Activated CD4-positive, alpha-beta T cell treated with anti-CD3 and anti-CD28 coated beads for 4 hours (primary cell): ENCODE measurements around the gene ARHGAP31.
"Not testable (repeated sequence)": the region's sequence is repeated elsewhere in the genome, so short reads cannot be mapped to it uniquely, and the experiment has no call there.

ENCODE experiments used
- DNase-seq, 2 donors: peaks; one replicate each; pipeline ENCODE4 v3.0.0-alpha.2; 2020

The ARHGAP31 gene

DNA sequence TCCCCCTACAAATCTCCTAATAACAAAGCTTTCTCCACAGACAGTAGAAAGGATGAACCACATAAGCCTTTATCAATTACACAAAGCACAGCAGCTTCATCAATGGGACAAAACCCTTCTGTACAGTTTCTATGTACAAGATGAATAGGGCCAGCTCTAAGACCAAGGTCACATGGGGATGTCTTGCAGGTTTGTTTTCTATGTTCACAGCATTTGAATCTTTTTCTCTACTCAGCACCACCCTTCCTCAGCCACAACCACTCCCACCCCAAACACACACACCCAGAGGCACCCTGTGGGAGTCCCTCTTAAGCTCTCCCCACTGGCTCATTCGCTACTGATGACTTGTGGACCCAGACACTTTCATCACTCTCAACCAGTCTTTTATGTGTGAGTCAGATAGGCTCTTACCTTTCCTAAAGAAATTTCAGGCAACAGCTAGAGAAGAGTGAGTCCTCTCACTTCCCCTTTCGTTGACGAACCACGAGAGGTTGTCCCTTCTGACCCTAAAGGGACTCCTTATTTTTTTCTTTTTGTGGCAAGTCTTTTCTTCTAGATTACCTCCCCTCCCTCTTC lies 57.9 kb downstream of the ARHGAP31 start:
- DNase-seq: peak; percentile 65 to 68

DNA sequence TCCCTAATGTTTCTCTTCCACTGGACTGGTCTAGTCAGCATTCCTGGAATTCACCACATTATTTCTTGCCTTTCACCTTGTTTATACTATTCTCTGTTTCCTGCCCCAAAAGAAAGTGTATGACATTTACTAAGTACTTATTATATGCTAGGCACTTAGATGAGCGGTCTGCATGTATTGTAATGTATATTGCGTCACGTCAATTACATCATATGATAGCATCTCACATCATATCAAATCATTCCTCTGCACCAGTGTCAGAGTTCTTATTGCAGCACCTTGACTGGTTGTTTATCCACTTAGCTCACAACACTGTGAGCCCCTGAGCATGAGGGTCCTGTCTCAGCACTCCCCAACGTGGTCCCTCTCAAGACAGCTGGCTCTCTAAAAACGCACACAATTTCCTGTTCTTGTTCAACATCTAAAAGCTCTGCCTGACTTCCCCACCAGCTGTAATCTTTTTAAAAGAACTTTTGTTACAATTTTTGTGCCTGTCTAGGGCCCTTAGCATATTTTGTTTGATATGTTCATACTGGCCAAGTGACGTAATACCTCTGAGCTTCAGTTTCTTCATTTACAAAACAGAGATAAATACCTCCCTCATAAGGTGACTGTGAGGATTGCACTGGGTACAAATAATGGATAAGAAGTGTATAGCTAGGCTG lies 58.8 kb downstream of the ARHGAP31 start:
- peak in 1 of 2 donors; percentile 30 for DNase-seq

DNA sequence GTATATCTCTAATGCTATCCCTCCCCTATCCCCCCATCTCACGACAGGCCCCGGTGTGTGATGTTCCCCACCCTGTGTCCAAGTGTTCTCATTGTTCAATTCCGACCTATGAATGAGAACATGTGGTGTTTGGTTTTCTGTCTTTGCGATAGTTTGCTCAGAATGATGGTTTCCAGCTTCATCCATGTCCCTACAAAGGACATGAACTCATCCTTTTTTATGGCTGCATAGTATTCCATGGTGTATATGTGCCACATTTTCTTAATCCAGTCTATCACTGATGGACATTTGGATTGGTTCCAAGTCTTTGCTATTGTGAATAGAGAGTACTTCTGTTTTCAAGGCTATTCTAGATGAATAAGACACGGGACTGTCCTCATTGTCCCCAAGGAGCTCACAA lies 61.4 kb downstream of the ARHGAP31 start:
- not testable (repeated sequence) for DNase-seq

DNA sequence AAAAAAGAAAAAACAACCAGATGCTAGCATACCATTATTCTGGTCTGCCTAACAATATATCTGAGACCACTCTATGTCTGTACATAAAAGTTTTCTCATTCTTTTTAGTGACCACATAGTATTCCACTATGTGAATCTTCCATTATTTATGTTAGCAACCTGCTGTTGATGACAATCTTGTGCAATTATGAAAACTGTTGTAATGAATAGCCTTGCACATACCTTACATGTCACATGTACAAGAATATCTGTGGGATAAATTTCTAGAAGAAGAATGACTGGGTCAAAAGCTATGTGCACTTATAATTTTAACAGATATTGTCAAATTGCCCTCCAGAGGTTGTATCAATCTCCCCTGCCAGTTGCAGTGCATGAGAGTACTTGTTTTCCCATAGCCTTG lies 62.5 kb downstream of the ARHGAP31 start:
- DNase-seq: no peak

DNA sequence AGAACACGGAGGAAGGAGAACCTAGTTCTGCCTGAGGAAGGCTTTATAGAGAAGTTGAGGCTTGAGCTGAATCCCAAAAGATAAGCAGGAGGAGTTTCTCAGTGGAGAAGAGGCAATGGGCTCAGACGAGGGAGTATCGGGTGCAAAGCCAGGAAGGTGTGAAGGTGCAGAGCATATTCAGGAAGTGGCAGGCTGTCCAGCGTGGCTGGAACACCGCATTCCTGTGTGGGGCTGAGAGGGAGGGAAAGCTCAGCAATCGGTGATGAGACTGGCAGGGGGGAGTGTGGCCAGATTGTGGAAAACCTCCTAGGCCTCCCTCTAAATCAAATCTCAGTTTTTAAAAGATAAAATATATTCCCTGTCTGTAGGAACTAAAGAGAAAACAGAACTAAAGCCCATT lies 63.0 kb downstream of the ARHGAP31 start:
- no peak for DNase-seq

DNA sequence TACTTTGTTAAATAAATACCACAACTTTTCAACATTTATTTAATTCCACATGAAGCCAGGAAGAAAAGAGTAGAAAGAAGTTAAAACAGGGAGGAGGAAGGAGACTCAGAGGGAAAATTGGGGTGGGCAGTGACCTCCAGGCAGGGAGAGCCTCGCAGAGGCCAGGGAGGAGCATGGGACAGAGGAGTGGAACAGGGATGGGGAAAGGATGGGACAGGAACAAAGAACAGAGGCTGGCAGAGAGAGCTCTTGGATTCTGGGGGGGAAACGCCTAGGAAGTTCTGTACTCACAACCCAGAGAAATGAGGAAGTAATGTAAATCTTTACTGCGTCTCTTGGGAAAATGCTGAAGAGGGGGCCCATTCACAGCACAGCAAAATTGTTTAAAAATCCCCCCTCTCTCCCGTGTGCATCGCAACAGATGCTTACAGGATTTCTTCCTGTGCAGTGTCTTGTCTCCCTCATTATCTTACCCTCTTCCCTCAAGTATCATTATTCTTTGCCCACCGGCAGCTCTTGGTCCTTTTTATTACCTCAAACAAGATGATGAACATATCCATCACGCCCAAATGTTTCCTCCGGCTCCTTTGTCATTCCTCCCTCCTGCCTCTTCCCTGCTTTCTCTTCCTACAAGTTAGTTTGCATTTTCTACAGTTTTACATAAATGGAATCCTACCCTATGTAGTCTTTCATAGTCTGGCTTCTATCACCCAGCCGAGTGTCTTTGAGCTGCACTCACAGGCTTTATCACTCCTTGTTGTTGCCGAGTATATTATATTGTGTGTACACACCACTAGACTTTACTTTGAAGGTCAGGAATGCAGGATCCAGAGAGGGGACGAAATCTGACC lies 65.5 kb downstream of the ARHGAP31 start:
- no peak for DNase-seq

DNA sequence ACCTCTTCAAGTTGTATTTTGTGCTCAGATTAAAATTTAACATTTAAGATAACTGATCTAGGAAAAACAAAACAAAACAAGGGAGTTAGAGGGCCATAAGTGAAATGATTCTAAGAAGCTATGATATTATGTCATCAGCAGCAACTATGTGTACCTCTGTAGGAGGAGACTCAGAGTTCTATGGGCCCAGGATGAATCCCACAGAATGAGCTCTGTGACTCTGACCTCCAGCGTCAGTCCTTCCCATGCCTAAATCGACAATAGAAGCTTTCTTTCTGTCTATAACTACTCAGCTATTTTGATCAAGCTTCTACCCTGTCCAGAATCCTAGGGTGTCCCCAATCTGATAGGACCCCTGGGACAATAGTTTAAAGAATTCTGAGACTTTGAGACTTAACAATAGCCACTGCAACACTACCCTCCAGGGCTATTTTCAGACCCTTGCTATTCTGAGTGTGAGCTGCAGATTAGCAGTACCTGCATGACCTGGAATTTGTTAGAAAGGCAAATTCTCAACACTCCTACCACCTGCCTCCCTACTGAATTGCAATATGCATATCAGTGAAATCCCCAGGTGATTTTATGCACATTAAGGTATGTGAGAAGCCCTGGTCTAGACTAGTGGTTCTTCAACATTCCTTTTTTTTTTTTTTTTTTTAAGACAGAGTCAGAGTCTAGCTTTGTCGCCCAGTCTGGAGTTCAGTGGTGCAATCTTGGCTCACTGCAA lies 66.7 kb downstream of the ARHGAP31 start:
- no peak for DNase-seq

DNA sequence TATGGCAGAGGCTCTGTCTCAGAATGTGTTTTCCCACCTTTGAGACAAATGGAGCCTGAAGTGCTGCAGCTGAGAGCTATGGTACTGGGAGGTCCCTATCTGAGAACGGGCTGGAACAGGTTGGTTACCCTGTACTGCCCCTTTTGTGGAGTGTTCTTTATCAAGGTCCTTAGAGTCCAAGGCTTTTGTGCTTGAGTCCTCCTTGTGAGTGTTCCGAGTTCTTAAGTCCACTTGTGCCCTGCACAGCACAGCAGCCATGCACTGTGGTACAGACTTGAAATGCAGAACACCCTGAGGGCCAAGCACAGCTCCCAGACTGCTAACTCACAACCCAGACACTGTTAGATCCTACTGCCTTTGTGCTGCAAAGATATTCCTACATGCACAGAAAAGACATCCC lies 67.8 kb downstream of the ARHGAP31 start:
- no peak for DNase-seq

DNA sequence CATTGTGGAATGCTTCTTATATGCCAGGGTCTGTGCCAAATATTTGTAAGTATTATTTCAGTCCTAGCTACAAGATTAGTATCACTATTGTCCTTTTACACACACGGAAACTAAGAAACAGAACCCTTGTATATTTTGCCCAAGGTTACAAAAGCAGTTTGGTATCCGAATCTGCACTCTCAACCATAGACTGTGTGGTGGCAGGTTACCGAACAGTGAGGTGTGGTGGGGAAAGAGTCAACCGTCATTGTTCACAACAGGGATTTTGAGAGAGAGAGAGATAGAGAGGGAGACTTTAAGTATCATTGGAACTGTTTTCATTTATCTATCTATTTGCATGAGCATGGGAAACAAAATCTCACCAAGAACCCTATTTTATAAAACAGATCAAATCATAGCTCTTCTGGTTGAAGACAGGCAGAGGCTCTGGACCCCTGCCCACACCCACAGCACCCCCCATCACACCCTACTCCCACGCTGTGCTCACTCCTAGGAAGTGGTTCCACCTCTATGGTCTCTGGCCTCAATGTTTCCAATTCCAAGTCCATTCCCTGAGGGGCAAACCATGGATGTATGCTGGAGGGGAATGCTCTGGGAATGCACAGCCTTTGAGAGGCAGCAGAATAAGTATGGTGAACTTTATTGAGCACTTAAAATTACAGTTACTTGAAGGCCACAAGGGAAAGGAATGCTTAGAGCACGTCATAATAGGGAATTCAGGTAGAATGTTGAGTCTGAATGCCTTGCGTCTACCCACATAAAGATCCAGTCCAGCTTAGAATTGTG lies 69.0 kb downstream of the ARHGAP31 start:
- DNase-seq: no peak

DNA sequence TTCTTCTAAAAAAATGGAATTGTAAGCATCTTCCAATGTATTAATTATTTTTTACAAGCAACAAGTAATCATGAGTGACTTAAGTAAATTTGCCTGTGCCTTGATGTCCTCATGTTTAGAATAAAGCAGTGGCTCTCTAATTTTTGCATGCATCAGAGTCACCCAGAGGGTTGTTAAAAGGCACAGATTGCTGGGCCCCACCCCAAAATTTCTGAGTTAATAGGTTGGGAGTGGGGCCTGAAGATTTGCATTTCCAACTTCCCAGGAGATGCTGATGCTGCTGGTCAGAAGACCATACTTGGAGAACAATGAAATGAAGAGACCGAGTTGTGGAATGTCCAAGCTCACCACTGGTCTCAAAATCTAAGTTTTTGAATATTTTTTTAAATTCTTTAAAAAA lies 70.2 kb downstream of the ARHGAP31 start:
- DNase-seq: no peak

DNA sequence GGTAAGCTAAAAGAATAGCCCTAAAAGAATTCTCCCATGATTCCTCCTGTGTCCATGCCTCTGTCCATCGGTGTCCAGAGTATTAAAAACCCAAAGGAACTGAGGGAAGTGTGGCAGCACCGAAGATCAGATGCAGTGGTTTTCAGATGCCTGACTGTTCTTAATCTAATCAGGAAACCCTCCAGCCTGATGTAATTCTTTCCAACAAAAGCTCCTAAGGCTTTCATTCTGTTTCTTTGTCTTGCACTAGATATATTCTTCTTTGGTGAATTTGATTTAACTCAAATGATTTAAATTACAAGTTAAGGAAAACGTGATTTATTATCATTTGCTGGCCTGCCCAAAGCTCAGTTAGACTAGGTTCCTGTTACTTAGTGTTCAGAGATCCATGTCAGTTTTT lies 71.2 kb downstream of the ARHGAP31 start:
- no peak for DNase-seq

DNA sequence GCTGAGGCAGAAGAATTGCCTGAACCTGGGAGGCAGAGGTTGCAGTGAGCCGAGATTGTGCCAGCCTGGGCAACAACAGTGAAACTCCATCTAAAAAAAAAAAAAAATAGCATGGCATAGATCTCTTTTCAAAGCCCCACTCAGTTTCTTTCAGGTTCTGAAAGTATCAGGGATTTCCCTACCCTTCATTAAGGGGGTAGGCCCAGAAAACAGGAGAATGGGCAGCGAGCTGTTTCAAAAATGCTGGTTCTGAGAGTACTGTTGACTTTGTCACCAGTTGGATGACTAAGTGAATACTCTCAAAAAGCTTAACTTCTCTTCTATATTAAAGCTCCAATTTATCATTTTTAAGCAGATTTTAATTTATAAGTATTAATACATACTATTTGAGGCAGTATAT lies 72.8 kb downstream of the ARHGAP31 start:
- no peak for DNase-seq

DNA sequence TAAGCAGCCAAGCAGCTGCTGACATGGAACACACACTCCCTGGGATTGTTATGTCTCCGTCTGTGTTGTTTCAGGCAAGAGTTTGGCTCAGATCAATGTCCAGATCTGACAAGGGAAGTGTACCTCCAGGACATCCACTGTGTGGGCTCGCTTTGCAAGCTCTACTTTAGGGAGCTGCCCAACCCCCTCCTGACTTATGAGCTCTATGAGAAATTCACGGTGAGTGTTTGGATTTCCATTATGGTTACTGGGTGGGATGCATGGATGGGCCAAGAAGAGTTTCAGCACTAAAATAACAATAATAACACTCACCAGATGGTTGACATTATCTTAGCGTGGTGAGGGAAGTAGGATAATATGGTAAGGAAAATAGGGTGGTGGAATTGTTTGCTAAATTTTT lies 74.1 kb downstream of the ARHGAP31 start:
- DNase-seq: no peak

DNA sequence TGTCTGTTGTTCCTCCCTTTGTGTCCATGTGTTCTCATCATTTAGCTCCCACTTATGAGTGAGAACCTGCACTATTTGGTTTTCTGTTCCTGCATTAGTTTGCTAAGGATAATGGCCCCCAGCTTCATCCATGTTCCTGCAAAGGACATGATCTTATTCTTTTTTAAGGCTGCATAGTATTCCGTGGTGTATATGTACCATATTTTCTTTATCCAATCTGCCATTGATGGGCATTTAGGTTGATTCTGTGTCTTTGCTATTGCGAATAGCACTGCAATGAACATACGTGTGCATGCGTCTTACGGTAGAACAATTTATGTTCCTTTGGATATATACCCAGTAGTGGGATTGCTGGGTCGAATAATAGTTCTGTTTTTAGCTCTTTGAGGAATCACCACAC lies 77.6 kb downstream of the ARHGAP31 start:
- DNase-seq: not testable (repeated sequence)

DNA sequence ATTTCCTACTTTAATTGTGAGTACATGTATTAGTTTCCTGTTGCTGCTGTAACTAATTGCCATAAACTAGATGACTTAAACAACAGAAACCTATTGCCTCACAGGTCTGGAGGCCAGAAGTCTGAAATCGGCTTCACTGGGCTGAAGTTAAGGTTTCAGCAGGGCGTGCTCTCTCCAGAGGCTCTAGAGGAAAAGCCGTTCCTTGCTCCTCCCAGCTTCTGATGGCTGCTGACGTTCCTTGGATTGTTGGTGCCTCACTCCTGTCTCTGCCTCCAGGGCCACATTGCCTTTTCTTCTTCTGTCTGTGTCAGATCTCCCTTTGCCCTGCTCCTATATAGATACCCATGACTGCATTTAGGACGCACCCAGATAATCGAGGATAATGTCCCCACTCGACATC lies 80.9 kb downstream of the ARHGAP31 start:
- no peak for DNase-seq

DNA sequence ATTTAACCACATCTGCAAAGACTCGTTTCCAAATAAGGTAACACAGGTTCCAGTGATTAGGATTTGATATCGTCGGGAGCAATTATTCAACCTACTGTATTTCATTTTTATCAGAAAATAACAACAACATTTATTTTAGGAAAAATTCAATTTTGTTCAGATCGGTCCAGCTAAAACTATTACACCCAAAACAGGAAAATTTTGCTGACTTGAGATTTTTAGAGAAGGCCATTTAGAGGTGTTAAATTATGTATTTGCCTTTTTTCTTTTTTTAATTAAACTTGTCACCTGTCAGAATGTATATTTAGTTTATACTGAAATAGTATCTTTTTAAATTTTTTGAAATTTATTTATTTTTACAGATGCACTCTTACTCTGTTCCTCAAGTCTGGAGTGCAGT lies 81.3 kb downstream of the ARHGAP31 start:
- no peak for DNase-seq

DNA sequence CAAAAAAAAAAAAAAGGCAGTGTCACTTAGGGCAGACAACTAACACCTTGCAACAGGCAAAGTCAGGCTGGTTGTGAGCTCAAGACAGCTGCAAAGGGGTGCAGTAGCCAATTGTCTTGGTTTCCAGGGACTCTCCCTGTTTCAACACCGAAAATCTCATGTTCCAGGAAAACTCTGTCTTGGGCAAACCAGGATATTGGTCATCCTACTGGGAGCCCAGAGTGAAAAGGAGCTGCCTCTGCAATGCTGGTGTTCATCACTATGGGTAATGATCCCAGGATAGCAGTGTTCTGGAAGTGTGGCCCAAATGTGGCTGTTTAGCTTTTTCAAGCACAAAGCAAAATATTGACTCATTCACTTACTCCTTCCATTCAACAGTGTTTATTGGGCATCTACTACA lies 82.6 kb downstream of the ARHGAP31 start:
- DNase-seq: no peak

DNA sequence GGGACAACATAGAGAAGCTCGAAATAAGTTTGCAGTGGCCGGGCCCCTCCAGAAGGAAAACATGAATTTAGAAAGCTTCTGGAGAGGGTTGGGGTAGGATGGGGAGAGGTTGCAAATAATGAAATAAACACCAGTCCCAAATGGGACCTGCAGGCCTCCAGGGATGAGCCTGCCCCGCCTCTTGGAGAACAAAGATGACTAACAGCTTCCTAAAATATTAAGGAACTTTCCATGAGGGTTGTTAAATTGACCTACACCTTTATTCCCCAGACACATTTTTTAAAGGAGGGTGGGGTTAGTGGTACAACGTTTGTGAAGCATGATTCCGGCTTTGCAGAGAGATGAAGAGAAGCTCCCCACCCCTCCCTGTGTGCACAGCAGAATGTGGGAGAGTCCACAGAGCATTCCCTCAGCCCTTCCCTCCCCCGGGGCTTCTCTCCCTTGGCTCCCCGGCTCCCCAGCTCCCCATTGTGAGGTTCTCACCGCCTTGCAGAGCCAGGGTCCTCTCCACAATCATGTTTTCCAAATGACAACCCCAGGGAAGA lies 84.1 kb downstream of the ARHGAP31 start:
- DNase-seq: no peak

DNA sequence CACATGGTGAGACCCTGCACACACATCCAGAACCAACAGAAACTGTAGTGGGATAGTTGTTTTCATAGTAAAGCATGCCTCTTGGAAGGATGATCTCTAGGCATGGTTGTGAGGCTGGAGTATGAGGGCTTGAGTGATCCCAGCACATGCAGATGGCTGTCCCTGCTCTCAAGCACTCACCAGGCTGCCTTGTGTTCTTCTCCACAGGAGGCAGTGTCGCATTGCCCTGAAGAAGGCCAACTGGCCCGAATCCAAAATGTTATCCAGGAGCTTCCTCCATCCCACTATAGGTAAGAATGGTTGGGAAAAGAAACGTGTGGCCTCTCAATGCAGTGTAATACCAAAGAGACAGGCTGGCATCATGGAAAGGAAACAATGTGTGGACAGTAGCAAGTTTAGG lies 86.5 kb downstream of the ARHGAP31 start:
- DNase-seq: no peak

DNA sequence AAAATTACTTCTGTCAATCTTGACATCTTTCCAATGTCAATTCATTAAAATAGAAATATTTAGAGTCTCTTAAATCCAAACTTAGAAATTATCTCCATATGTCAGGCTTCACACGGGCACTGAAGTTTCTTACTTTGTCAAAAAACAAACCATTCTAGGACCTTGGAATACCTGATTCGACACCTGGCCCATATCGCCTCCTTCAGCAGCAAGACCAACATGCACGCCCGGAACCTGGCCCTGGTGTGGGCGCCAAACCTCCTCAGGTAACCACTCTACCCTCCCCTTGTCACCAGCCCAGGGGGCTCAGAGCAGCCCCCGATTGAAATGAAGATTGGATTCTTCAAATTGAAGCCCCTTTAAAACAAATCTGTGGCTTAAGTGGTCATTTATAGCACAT lies 88.0 kb downstream of the ARHGAP31 start:
- DNase-seq: no peak

DNA sequence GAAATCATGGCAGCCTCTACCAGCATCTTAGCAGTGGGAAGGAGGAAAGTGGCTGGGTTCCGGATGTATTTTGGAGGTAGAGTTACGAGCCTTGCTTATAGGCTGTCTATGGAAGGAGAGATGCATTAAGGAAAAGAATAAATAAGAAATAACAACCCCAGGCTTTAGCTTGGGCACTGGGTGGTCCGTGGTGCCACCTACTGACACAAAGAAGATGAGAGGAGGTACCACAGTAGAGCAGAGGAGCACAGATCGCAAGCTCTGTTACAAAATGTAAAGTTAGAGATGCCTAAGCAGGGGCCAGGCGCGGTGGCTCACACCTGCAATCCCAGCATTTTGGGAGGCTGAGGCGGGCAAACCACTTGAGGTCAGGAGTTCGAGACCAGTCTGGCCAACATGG lies 94.4 kb downstream of the ARHGAP31 start:
- DNase-seq: no peak

DNA sequence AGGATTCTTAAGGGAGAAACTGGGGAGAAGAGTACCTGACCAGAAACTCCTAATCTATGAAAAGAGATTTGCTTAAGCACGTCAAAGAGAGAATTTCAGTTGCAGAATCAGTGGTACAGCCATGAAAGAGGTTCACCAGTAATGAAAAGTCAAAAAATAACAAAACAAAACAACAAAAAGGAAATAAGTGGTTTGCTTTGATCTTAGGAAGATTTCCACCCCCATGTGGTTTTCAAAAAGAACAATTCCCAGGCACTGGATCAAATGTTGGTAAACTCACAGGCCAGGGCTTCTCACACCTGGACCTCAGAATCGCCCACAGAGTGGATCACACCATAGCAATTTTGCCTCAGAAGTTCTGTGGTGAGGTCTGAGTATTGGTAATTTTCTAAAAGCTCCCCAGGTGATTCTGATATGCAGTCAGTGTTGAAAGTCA lies 101.8 kb downstream of the ARHGAP31 start:
- no peak for DNase-seq
